ENCODE data around the gene KRTAP10-1.

Gene KRTAP10-1

GRCh38 chr21:44499211-44499560 is 40.8 kb downstream of the KRTAP10-1 start:
- Histone ChIP-seq H3K4me2 (ENCODE audit: low read length) (no peak overlapping the region), H3K4me1 (ENCODE audit: insufficient read depth, low read length, severe bottlenecking) (no peaks in the 10 kb centered on the region), H3K36me3 (ENCODE audit: insufficient read depth, low read length) (no peaks in the 10 kb centered on the region), H4K20me1 (ENCODE audit: insufficient read depth, low read length) (no peaks in the 10 kb centered on the region), H3K4me3 (ENCODE audit: low read depth, low read length, poor library complexity, severe bottlenecking) (no peak overlapping the region), H3K27me3 (ENCODE audit: insufficient read depth, low read length) (peaks cover 4% of the 10 kb centered on the region; the same call in 1 of the 2 replicates), H3K9ac (ENCODE audit: low read length) (no peak overlapping the region), H3K9me3 (ENCODE audit: low read length) (no peaks in the 10 kb centered on the region), H3K9me2 (ENCODE audit: low read depth, low read length) (no peaks in the 10 kb centered on the region), H3K27ac (ENCODE audit: low read depth, low read length, poor library complexity, severe bottlenecking) (no peak overlapping the region), H3F3A (ENCODE audit: insufficient read depth, low read length) (no peaks in the 10 kb centered on the region), H3K79me2 (ENCODE audit: insufficient read depth, low read length) (no peaks in the 10 kb centered on the region), H2AFZ (ENCODE audit: low read length) (no peak overlapping the region)
- TF ChIP-seq EZH2 (IDR thresholded peaks at IDR 0.05; ENCODE audit: borderline replicate concordance, low read length) (no peak), CTCF (IDR thresholded peaks at IDR 0.05; ENCODE audit: low read length) (no peak)

- H3F3A ChIP-seq (ENCODE audit: insufficient read depth, low read length): no peaks in the 10 kb centered on the region
- no peaks in the 10 kb centered on the region for H3K4me1 ChIP-seq (ENCODE audit: insufficient read depth, low read length, severe bottlenecking)
- TF ChIP-seq CTCF (IDR thresholded peaks at IDR 0.05; ENCODE audit: low read length) (no peak), EZH2 (IDR thresholded peaks at IDR 0.05; ENCODE audit: borderline replicate concordance, low read length) (no peak)
- no peak overlapping the region for H3K4me2 ChIP-seq (ENCODE audit: low read length)
- no peak overlapping the region for H2AFZ ChIP-seq (ENCODE audit: low read length)
- no peaks in the 10 kb centered on the region for H4K20me1 ChIP-seq (ENCODE audit: insufficient read depth, low read length)
- H3K9me2 ChIP-seq (ENCODE audit: low read depth, low read length): no peaks in the 10 kb centered on the region
- no peak overlapping the region for H3K27ac ChIP-seq (ENCODE audit: low read depth, low read length, poor library complexity, severe bottlenecking)
- H3K9me3 ChIP-seq (ENCODE audit: low read length): no peaks in the 10 kb centered on the region
- H3K4me3 ChIP-seq (ENCODE audit: low read depth, low read length, poor library complexity, severe bottlenecking): no peak overlapping the region
- H3K27me3 ChIP-seq (ENCODE audit: insufficient read depth, low read length): peaks cover 9% of the 10 kb centered on the region; the same call in 1 of the 2 replicates
- no peaks in the 10 kb centered on the region for H3K79me2 ChIP-seq (ENCODE audit: insufficient read depth, low read length)
- H3K36me3 ChIP-seq (ENCODE audit: insufficient read depth, low read length): no peaks in the 10 kb centered on the region
- H3K9ac ChIP-seq (ENCODE audit: low read length): no peak overlapping the region
These were observed 41.5 kb downstream of the KRTAP10-1 start for GRCh38 chr21:44498280-44499210.

GRCh38 chr21:44497703-44498126 is 42.3 kb downstream of the KRTAP10-1 start:
- H3K9me3 ChIP-seq (ENCODE audit: low read length): 0 out of 2 replicates have a peak, but pooled peaks cover 5% of the 10 kb centered on the region
- no peaks in the 10 kb centered on the region for H3K4me1 ChIP-seq (ENCODE audit: insufficient read depth, low read length, severe bottlenecking)
- peaks cover 16% of the 10 kb centered on the region; the same call in 1 of the 2 replicates for H3K27me3 ChIP-seq (ENCODE audit: insufficient read depth, low read length)
- H3K9me2 ChIP-seq (ENCODE audit: low read depth, low read length): no peaks in the 10 kb centered on the region
- no peak overlapping the region for H3K4me3 ChIP-seq (ENCODE audit: low read depth, low read length, poor library complexity, severe bottlenecking)
- TF ChIP-seq CTCF (IDR thresholded peaks at IDR 0.05; ENCODE audit: low read length) (no peak), EZH2 (IDR thresholded peaks at IDR 0.05; ENCODE audit: borderline replicate concordance, low read length) (no peak)
- no peaks in the 10 kb centered on the region for H3F3A ChIP-seq (ENCODE audit: insufficient read depth, low read length)
- no peak overlapping the region for H2AFZ ChIP-seq (ENCODE audit: low read length)
- H3K79me2 ChIP-seq (ENCODE audit: insufficient read depth, low read length): no peaks in the 10 kb centered on the region
- H3K4me2 ChIP-seq (ENCODE audit: low read length): no peak overlapping the region
- H3K9ac ChIP-seq (ENCODE audit: low read length): no peak overlapping the region
- H4K20me1 ChIP-seq (ENCODE audit: insufficient read depth, low read length): no peaks in the 10 kb centered on the region
- H3K36me3 ChIP-seq (ENCODE audit: insufficient read depth, low read length): no peaks in the 10 kb centered on the region; the same call in 1 of the 2 replicates
- no peak overlapping the region for H3K27ac ChIP-seq (ENCODE audit: low read depth, low read length, poor library complexity, severe bottlenecking)

All from OCI-LY1 (cell line).